ENCODE data around the gene BAIAP2.

BAIAP2 gene

DNA sequence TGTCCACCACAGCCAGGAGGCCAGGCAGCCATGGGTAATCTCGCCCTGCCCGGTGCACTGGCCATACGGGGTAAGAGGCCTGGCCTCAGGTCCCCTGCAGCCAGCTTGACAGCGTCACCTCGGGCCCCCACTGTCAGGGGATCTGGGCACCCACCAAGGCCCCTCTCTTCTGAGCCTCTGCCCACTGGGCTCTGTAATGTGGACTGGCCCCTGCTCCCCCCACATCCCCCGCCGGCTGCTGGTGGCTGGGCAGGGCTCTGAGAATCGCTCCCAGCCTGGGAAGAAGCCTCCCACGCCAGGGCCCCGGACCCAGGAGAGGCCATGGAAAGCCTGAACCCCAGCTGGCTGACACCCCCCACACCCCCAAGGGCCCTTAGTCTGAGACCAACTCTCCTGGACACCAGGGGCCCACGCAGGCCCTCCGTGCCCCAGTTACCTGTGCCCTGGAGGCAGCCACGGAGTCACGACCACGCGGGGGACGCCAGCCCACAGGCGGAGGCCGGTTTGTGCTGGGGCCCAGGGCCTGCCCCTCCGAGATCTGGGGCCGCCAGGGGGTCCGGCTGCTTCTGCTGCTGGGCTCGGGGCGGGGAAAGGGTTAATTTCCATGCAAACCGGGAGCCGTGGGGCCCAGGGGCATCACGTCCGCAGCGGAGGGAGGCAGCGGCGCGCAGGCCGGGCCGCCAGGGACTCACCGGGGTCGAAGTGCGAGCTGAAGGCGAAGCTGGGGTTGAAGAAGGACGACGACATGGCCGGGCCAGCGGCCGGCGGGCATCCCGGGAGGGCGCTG is 130.5 kb downstream of the BAIAP2 start, which contains the start of gene PVALEF:
TSS of gene PVALEF (plus strand) at position 262 of the 787 bp plus-strand sequence. CDS start 15,720 bp downstream, outside the sequence.
- TF ChIP-seq, protein P1, sequence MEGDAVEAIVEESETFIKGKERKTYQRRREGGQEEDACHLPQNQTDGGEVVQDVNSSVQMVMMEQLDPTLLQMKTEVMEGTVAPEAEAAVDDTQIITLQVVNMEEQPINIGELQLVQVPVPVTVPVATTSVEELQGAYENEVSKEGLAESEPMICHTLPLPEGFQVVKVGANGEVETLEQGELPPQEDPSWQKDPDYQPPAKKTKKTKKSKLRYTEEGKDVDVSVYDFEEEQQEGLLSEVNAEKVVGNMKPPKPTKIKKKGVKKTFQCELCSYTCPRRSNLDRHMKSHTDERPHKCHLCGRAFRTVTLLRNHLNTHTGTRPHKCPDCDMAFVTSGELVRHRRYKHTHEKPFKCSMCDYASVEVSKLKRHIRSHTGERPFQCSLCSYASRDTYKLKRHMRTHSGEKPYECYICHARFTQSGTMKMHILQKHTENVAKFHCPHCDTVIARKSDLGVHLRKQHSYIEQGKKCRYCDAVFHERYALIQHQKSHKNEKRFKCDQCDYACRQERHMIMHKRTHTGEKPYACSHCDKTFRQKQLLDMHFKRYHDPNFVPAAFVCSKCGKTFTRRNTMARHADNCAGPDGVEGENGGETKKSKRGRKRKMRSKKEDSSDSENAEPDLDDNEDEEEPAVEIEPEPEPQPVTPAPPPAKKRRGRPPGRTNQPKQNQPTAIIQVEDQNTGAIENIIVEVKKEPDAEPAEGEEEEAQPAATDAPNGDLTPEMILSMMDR (IDR thresholded peaks at IDR 0.05; ENCODE audit: low read depth, low read length): no peak
- peak within 1 kb of the TSS; percentile 89 for H3K27ac ChIP-seq
- no peaks in the 10 kb centered on the region for H3K9me3 ChIP-seq (ENCODE audit: severe bottlenecking)
- peaks cover 7% of the 10 kb centered on the region for H3K36me3 ChIP-seq
- peak within 1 kb of the TSS; percentile 72 for H3K4me3 ChIP-seq (ENCODE audit: low read depth, low read length)
- H3K27me3 ChIP-seq (ENCODE audit: insufficient read depth, low read depth, severe bottlenecking): no peaks in the 10 kb centered on the region
- DNase-seq: peak; percentile 64

DNA sequence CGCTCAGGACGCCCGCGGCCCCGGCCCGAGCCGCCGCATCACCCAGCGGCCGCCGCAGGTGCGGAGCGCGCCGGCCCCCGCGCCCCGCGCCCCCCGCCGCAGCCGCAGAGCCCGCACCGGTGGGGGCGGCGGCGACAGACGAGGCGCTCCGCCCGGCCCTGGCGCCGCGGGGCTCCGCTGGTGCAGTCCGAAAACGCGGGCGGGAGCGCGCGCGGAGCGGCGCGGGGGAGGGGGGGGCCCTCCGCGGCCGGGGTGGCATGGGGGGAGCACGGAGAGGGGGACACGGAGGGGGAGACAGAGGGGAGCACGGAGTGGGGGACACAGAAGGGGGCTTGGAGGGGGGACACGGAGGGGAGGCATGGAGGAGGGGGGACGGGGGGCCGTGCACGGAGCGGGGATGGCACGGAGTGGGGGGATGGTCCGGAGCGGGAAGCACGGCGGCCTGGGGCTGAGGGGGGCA is 131.1 kb downstream of the BAIAP2 start, which contains the start of gene AATK:
TSS of gene AATK (minus strand) at position 189 of the 460 bp plus-strand sequence. CDS start 229 bp downstream, outside the sequence.
- Histone ChIP-seq H3K36me3 (peaks cover 7% of the 10 kb centered on the region), H3K27ac (peak within 1 kb of the TSS; percentile 89), H3K9me3 (ENCODE audit: severe bottlenecking) (no peaks in the 10 kb centered on the region), H3K4me3 (ENCODE audit: low read depth, low read length) (peak within 1 kb of the TSS; percentile 72), H3K27me3 (ENCODE audit: insufficient read depth, low read depth, severe bottlenecking) (no peaks in the 10 kb centered on the region)
- DNase-seq: no peak
- TF ChIP-seq, protein P1 (IDR thresholded peaks at IDR 0.05; ENCODE audit: low read depth, low read length): no peak

Measured in WERI-Rb-1 (cell line).